ENCODE results near the gene SLAMF6. TPM values are rescaled to one million over a fixed set of nuclear protein-coding genes. Genes with fewer than 3 reads are reported as not detected.

Gene SLAMF6
- total RNA-seq, 4 donors from 2014 or later, result 0.19 to 1.4 (median 0.87) TPM

- WGBS, result 66% methylated on average over 2 of the region's 2 CpGs
- no peak overlapping the region for H3K4me3 ChIP-seq
Observed at GRCh38 chr1:160492617-160493016, 30.4 kb downstream of the SLAMF6 start.

GRCh38 chr1:160491981-160492380 is 31.1 kb downstream of the SLAMF6 start:
- no peaks in the 10 kb centered on the region for H3K36me3 ChIP-seq
- H3K4me1 ChIP-seq, result no peaks in the 10 kb centered on the region
- no peaks in the 10 kb centered on the region for H3K27me3 ChIP-seq
- no peaks in the 10 kb centered on the region for H3K9me3 ChIP-seq
- no peak overlapping the region for H3K4me3 ChIP-seq
- DNase-seq (ENCODE audit: extremely low spot score), result no peak
- 87% methylated on average over 3 of the region's 3 CpGs for WGBS
- H3K27ac ChIP-seq (replicated peaks in 1 of 4), result no peak overlapping the region
- TF ChIP-seq POLR2A (IDR thresholded peaks at IDR 0.05; ENCODE audit: low read depth) (no peak), POLR2AphosphoS5 (IDR thresholded peaks at IDR 0.05) (no peak), CTCF (IDR thresholded peaks at IDR 0.05) (no peak), EP300 (IDR thresholded peaks at IDR 0.05) (no peak)
- intact Hi-C loops (cut with DNase I), result no loop called here

More at GRCh38 chr1:160492617-160493016, 30.4 kb downstream of the SLAMF6 start:
- intact Hi-C loops (cut with DNase I), result no loop called here
- no peaks in the 10 kb centered on the region for H3K4me1 ChIP-seq
- TF ChIP-seq EP300 (IDR thresholded peaks at IDR 0.05) (no peak), POLR2AphosphoS5 (IDR thresholded peaks at IDR 0.05) (no peak)
- H3K27me3 ChIP-seq, result no peaks in the 10 kb centered on the region
- no peak overlapping the region for H3K27ac ChIP-seq (replicated peaks in 1 of 4)
- H3K9me3 ChIP-seq, result no peaks in the 10 kb centered on the region
- DNase-seq (ENCODE audit: extremely low spot score), result no peak
- no peaks in the 10 kb centered on the region for H3K36me3 ChIP-seq

- no peak for DNase-seq (ENCODE audit: extremely low spot score)
- H3K36me3 ChIP-seq, result no peaks in the 10 kb centered on the region
- no peaks in the 10 kb centered on the region for H3K27me3 ChIP-seq
- H3K4me1 ChIP-seq, result no peaks in the 10 kb centered on the region
- TF ChIP-seq CTCF (IDR thresholded peaks at IDR 0.05), result no peak
- TF ChIP-seq EP300 (IDR thresholded peaks at IDR 0.05), result no peak
- no peak for TF ChIP-seq POLR2A (IDR thresholded peaks at IDR 0.05; ENCODE audit: low read depth)
- no peak for TF ChIP-seq POLR2AphosphoS5 (IDR thresholded peaks at IDR 0.05)
- no peaks in the 10 kb centered on the region for H3K9me3 ChIP-seq
- H3K4me3 ChIP-seq, result no peak overlapping the region
- intact Hi-C loops (cut with DNase I), result no loop called here
- 90% methylated on average over 4 of the region's 4 CpGs for WGBS
- no peak overlapping the region for H3K27ac ChIP-seq (replicated peaks in 1 of 4)
Observed at GRCh38 chr1:160491017-160491416, 32.0 kb downstream of the SLAMF6 start.

- H3K4me3 ChIP-seq, result no peak overlapping the region
- WGBS, result 79% methylated on average over 4 of the region's 4 CpGs
- no peaks in the 10 kb centered on the region for H3K4me1 ChIP-seq
- no peaks in the 10 kb centered on the region for H3K9me3 ChIP-seq
- TF ChIP-seq CTCF (IDR thresholded peaks at IDR 0.05) (no peak), EP300 (IDR thresholded peaks at IDR 0.05) (no peak), POLR2AphosphoS5 (IDR thresholded peaks at IDR 0.05) (no peak), POLR2A (IDR thresholded peaks at IDR 0.05; ENCODE audit: low read depth) (no peak)
- no peaks in the 10 kb centered on the region for H3K27me3 ChIP-seq
- intact Hi-C loops (cut with DNase I), result no loop called here
- no peak overlapping the region for H3K27ac ChIP-seq (replicated peaks in 1 of 4)
- no peak for DNase-seq (ENCODE audit: extremely low spot score)
- no peaks in the 10 kb centered on the region for H3K36me3 ChIP-seq
Observed at GRCh38 chr1:160489513-160490261, 33.4 kb downstream of the SLAMF6 start.

- intact Hi-C loops (cut with DNase I), result no loop called here
- no peak overlapping the region for H3K27ac ChIP-seq (replicated peaks in 1 of 4)
- DNase-seq (ENCODE audit: extremely low spot score), result no peak
- H3K9me3 ChIP-seq, result no peaks in the 10 kb centered on the region
- 80% methylated on average over 4 of the region's 4 CpGs for WGBS
- no peaks in the 10 kb centered on the region for H3K27me3 ChIP-seq
- no peaks in the 10 kb centered on the region for H3K4me1 ChIP-seq
- no peaks in the 10 kb centered on the region for H3K36me3 ChIP-seq
- TF ChIP-seq EP300 (IDR thresholded peaks at IDR 0.05) (no peak), CTCF (IDR thresholded peaks at IDR 0.05) (no peak), POLR2AphosphoS5 (IDR thresholded peaks at IDR 0.05) (no peak), POLR2A (IDR thresholded peaks at IDR 0.05; ENCODE audit: low read depth) (no peak)
- H3K4me3 ChIP-seq, result no peak overlapping the region
Observed at GRCh38 chr1:160488347-160489058, 34.6 kb downstream of the SLAMF6 start.

Data from esophagus muscularis mucosa (tissue), 4 donors.